Calu3 (cell line): ENCODE measurements around the gene XYLT2. TPM values are rescaled to one million over a fixed set of nuclear protein-coding genes. Genes with fewer than 3 reads are reported as not detected.

Experiments
- BruUV-seq: library from RNA; stranded (reverse); fragments of 400-500 nt; replicated peaks from 2 replicates; lab custom pipeline; 2021; lab: Mats Ljungman, UMichigan
- CTCF ChIA-PET: fragments of 300-600 bp; sonication (Branson Sonifier 250); formaldehyde crosslinking; loops from one replicate; lab custom pipeline; 2022; ENCODE audit warnings: antibody characterized with exemption; lab: Charles Lee
- DNase-seq: peaks from one replicate; pipeline ENCODE4 v3.0.0; 2022
- H3K27ac Mint-ChIP-seq: one replicate; pipeline ENCODE4 v1.8.0; 2022; ENCODE audit warnings: mixed read lengths; ENCODE audit not compliant: unreplicated experiment
- H3K27me3 Mint-ChIP-seq: one replicate; pipeline ENCODE4 v1.8.0; 2022; ENCODE audit warnings: mixed read lengths; ENCODE audit not compliant: unreplicated experiment
- H3K36me3 Mint-ChIP-seq: one replicate; pipeline ENCODE4 v1.8.0; 2022; ENCODE audit warnings: mild to moderate bottlenecking, moderate library complexity, mixed read lengths; ENCODE audit not compliant: insufficient read depth, unreplicated experiment
- H3K4me1 Mint-ChIP-seq: one replicate; pipeline ENCODE4 v1.8.0; 2022; ENCODE audit warnings: mild to moderate bottlenecking, low read depth, mixed read lengths; ENCODE audit not compliant: unreplicated experiment
- H3K4me3 Mint-ChIP-seq: one replicate; pipeline ENCODE4 v1.8.0; 2022; ENCODE audit warnings: mild to moderate bottlenecking, low read depth, moderate library complexity, mixed read lengths; ENCODE audit not compliant: unreplicated experiment
- H3K9me3 Mint-ChIP-seq: one replicate; pipeline ENCODE4 v1.8.0; 2022; ENCODE audit warnings: low read depth, mixed read lengths; ENCODE audit not compliant: unreplicated experiment
- CTCF ChIP-seq: fragments of 200-600 bp; IDR thresholded peaks from one replicate; pipeline ENCODE4 v1.8.0; 2022; ENCODE audit warnings: antibody characterized with exemption; ENCODE audit not compliant: unreplicated experiment
- intact Hi-C: fragments of 100-400 bp; cut with micrococcal nuclease; formaldehyde crosslinking; loops from one replicate; pipeline ENCODE4 v1.10.0; 2022; ENCODE audit not compliant: unreplicated experiment
- total RNA-seq: library from RNA; stranded (reverse); gene quantifications from 2 replicates; pipeline ENCODE4 v1.2.3, GENCODE V29; 2022

Gene XYLT2
- total RNA-seq, 1 experiment from 2014 or later, result 44.3 TPM

- TF ChIP-seq CTCF, result no peak
- TSS peak; percentile 8 for BruUV-seq
- DNase-seq, result no peak
- no peaks in the 10 kb centered on the region for H3K27me3 Mint-ChIP-seq
- H3K4me1 Mint-ChIP-seq, result no peaks in the 10 kb centered on the region
- H3K9me3 Mint-ChIP-seq, result no peaks in the 10 kb centered on the region
- no peak overlapping the region for H3K27ac Mint-ChIP-seq
- peaks cover 48% of the 10 kb centered on the region for H3K36me3 Mint-ChIP-seq
- intact Hi-C loops, result no loop called here
- CTCF ChIA-PET, result interaction anchor here (0.5 to 0.6 kb wide), 2 partner anchors 17 to 156 kb away, joined by 3 to 4 read pairs; no protein-coding TSS in a partner anchor
- H3K4me3 Mint-ChIP-seq, result no peak overlapping the region
These were observed 9.9 kb downstream of the XYLT2 start for GRCh38 chr17:50355701-50356341.

- no peak overlapping the region for H3K4me3 Mint-ChIP-seq
- CTCF ChIA-PET, result interaction anchor here (0.6 kb wide), 1 partner anchor 16 kb away, joined by 3 read pairs; no protein-coding TSS in a partner anchor
- no peak for DNase-seq
- intact Hi-C loops, result no loop called here
- peaks cover 51% of the 10 kb centered on the region for H3K36me3 Mint-ChIP-seq
- no peaks in the 10 kb centered on the region for H3K27me3 Mint-ChIP-seq
- H3K4me1 Mint-ChIP-seq, result no peaks in the 10 kb centered on the region
- BruUV-seq, result no TSS peak
- H3K27ac Mint-ChIP-seq, result no peak overlapping the region
- H3K9me3 Mint-ChIP-seq, result no peaks in the 10 kb centered on the region
- TF ChIP-seq CTCF, result no peak
These were observed 10.5 kb downstream of the XYLT2 start for GRCh38 chr17:50356418-50356817.

DNA sequence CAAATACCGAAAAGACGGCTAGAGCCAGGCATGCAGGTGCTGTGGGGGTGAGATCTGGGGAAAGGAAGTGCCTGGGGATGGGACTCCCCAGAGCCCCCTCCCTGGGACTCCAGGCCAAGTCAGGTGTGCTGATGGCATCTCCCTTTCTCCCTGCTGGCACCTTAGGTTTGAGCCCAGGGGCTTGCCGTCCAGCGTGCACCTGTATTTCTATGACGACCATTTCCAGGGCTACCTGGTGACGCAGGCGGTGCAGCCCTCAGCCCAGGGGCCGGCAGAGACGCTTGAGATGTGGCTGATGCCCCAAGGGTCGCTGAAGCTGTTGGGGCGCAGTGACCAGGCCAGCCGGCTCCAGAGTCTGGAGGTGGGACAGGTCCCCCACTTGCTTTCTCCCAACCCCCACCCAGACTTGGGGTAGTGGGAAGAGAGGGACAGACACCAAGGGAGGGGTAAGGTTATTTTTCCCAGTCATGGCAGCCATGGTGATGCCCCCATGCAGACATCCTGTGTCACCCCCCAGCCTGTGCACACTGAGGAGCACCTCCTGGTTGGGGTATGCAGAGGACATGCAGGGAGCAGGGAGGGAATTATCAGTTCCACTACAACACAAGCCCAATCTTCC is 11.1 kb downstream of the XYLT2 start:
- H3K4me3 Mint-ChIP-seq, result no peak overlapping the region
- H3K36me3 Mint-ChIP-seq, result peaks cover 54% of the 10 kb centered on the region
- intact Hi-C loops, result no loop called here
- CTCF ChIA-PET, result interaction anchor here (0.6 kb wide), 1 partner anchor 15 kb away, joined by 3 read pairs; no protein-coding TSS in a partner anchor
- no peak for TF ChIP-seq CTCF
- no peaks in the 10 kb centered on the region for H3K4me1 Mint-ChIP-seq
- H3K27me3 Mint-ChIP-seq, result no peaks in the 10 kb centered on the region
- no peak for DNase-seq
- BruUV-seq, result no TSS peak
- no peaks in the 10 kb centered on the region for H3K9me3 Mint-ChIP-seq
- no peak overlapping the region for H3K27ac Mint-ChIP-seq

DNA sequence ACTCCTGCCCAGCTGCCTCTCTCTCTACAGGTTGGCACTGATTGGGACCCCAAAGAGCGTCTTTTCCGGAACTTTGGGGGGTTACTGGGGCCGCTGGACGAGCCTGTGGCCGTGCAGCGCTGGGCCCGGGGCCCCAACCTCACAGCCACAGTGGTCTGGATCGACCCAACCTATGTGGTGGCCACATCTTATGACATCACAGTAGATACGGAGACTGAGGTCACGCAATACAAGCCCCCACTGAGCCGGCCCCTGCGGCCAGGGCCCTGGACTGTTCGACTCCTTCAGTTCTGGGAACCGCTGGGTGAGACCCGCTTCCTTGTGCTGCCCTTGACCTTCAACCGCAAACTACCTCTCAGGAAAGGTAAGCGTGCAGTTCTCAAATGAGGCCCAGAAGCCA is 12.3 kb downstream of the XYLT2 start:
- Mint-ChIP-seq H3K4me3 (no peak overlapping the region), H3K4me1 (no peaks in the 10 kb centered on the region), H3K27me3 (no peaks in the 10 kb centered on the region), H3K27ac (no peak overlapping the region), H3K9me3 (no peaks in the 10 kb centered on the region), H3K36me3 (peaks cover 50% of the 10 kb centered on the region)
- intact Hi-C loops, result no loop called here
- no peak for TF ChIP-seq CTCF
- CTCF ChIA-PET, result interaction anchor here (0.6 kb wide), 1 partner anchor 448 kb away, joined by 5 read pairs; no protein-coding TSS in a partner anchor
- no TSS peak for BruUV-seq
- DNase-seq, result no peak
